Measurements from ENCODE around the gene SLC2A13. TPM values are rescaled to one million over a fixed set of nuclear protein-coding genes. Genes with fewer than 3 reads are reported as not detected.

SLC2A13 gene
- total and polyA plus RNA-seq, 4 donors = 1.9 to 20.2 (median 6.9) TPM

- TF ChIP-seq CTCF (IDR thresholded peaks at IDR 0.05; ENCODE audit: low read depth, low read length, missing input control) = no peak
- no peak for TF ChIP-seq FOXA2 (IDR thresholded peaks at IDR 0.05)
- no peak for TF ChIP-seq YY1 (IDR thresholded peaks at IDR 0.05)
Measured at GRCh38 chr12:40058721-40059190, 47.1 kb downstream of the SLC2A13 start (continued).

DNA sequence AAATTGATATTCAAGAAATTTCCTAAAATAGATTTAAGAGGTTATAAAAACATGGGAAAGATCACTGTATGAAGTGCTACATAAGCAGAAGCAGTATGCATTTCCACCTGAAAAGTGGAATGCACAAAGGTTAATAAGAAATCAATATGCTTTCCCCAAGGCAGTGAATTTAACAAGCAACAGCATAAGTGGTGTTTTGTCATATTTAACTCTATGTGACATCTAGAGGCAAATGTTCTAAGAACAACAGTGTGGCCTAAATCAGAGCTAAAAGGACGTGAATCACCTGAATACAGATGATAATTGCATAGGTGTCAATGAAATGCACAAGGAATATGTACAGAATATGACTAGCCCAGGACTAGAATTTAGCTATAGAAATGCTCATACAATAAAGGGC lies 49.5 kb downstream of the SLC2A13 start:
- Histone ChIP-seq H3K4me3 (ENCODE audit: low read depth in 1 of 3, low read length in 3 of 3) (no peak overlapping the region), H3K4me1 (ENCODE audit: control insufficient read depth in 4 of 4, insufficient read depth in 4 of 4, low read length in 3 of 4) (peaks cover 0 to 2% (median 0%) of the 10 kb centered on the region in 4 donors), H3K9ac (ENCODE audit: low read depth in 1 of 2, low read length in 2 of 2) (no peak overlapping the region), H3K27ac (ENCODE audit: low read depth in 1 of 2, low read length in 2 of 2) (no peak overlapping the region), H3K9me3 (ENCODE audit: control insufficient read depth in 4 of 4, low read length in 3 of 4) (no peaks in the 10 kb centered on the region), H3K36me3 (ENCODE audit: control insufficient read depth in 4 of 4, insufficient read depth in 3 of 4, low read depth in 1 of 4, low read length in 3 of 4) (no peaks in the 10 kb centered on the region), H3K27me3 (ENCODE audit: control insufficient read depth in 4 of 4, insufficient read depth in 4 of 4, low read length in 3 of 4) (no peaks in the 10 kb centered on the region)
- no peak for DNase-seq (ENCODE audit: low spot score)
- TF ChIP-seq HNF4G (IDR thresholded peaks at IDR 0.05) = no peak
- no peak for TF ChIP-seq EGR1 (IDR thresholded peaks at IDR 0.05; ENCODE audit: low read depth in 2 of 2)
- TF ChIP-seq, protein P1, sequence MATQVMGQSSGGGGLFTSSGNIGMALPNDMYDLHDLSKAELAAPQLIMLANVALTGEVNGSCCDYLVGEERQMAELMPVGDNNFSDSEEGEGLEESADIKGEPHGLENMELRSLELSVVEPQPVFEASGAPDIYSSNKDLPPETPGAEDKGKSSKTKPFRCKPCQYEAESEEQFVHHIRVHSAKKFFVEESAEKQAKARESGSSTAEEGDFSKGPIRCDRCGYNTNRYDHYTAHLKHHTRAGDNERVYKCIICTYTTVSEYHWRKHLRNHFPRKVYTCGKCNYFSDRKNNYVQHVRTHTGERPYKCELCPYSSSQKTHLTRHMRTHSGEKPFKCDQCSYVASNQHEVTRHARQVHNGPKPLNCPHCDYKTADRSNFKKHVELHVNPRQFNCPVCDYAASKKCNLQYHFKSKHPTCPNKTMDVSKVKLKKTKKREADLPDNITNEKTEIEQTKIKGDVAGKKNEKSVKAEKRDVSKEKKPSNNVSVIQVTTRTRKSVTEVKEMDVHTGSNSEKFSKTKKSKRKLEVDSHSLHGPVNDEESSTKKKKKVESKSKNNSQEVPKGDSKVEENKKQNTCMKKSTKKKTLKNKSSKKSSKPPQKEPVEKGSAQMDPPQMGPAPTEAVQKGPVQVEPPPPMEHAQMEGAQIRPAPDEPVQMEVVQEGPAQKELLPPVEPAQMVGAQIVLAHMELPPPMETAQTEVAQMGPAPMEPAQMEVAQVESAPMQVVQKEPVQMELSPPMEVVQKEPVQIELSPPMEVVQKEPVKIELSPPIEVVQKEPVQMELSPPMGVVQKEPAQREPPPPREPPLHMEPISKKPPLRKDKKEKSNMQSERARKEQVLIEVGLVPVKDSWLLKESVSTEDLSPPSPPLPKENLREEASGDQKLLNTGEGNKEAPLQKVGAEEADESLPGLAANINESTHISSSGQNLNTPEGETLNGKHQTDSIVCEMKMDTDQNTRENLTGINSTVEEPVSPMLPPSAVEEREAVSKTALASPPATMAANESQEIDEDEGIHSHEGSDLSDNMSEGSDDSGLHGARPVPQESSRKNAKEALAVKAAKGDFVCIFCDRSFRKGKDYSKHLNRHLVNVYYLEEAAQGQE (IDR thresholded peaks at IDR 0.05) = no peak
- TF ChIP-seq, protein P2, sequence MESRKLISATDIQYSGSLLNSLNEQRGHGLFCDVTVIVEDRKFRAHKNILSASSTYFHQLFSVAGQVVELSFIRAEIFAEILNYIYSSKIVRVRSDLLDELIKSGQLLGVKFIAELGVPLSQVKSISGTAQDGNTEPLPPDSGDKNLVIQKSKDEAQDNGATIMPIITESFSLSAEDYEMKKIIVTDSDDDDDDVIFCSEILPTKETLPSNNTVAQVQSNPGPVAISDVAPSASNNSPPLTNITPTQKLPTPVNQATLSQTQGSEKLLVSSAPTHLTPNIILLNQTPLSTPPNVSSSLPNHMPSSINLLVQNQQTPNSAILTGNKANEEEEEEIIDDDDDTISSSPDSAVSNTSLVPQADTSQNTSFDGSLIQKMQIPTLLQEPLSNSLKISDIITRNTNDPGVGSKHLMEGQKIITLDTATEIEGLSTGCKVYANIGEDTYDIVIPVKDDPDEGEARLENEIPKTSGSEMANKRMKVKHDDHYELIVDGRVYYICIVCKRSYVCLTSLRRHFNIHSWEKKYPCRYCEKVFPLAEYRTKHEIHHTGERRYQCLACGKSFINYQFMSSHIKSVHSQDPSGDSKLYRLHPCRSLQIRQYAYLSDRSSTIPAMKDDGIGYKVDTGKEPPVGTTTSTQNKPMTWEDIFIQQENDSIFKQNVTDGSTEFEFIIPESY (IDR thresholded peaks at IDR 0.05) = no peak
- TF ChIP-seq TAF1 (conservative IDR thresholded peaks at IDR 0.05) = no peak
- WGBS = 93% methylated on average over 1 of the region's 1 CpG

GRCh38 chr12:40055776-40056175 lies 50.1 kb downstream of the SLC2A13 start:
- Histone ChIP-seq H3K27ac (ENCODE audit: low read depth in 1 of 2, low read length in 2 of 2) (no peak overlapping the region), H3K9ac (ENCODE audit: low read depth in 1 of 2, low read length in 2 of 2) (no peak overlapping the region), H3K4me1 (ENCODE audit: control insufficient read depth in 4 of 4, insufficient read depth in 4 of 4, low read length in 3 of 4) (peaks cover 0 to 2% (median 0%) of the 10 kb centered on the region in 4 donors), H3K36me3 (ENCODE audit: control insufficient read depth in 4 of 4, insufficient read depth in 3 of 4, low read depth in 1 of 4, low read length in 3 of 4) (no peaks in the 10 kb centered on the region), H3K4me3 (ENCODE audit: low read depth in 1 of 3, low read length in 3 of 3) (no peak overlapping the region), H3K9me3 (ENCODE audit: control insufficient read depth in 4 of 4, low read length in 3 of 4) (no peaks in the 10 kb centered on the region), H3K27me3 (ENCODE audit: control insufficient read depth in 4 of 4, insufficient read depth in 4 of 4, low read length in 3 of 4) (no peaks in the 10 kb centered on the region)
- no peak for DNase-seq (ENCODE audit: low spot score)
- TF ChIP-seq JUND (IDR thresholded peaks at IDR 0.05) = no peak
- no peak for TF ChIP-seq NR2F2 (IDR thresholded peaks at IDR 0.05)
- no peak for TF ChIP-seq EGR1 (IDR thresholded peaks at IDR 0.05; ENCODE audit: low read depth in 2 of 2)
- no peak for TF ChIP-seq SP1 (IDR thresholded peaks at IDR 0.05)
- TF ChIP-seq GABPA (IDR thresholded peaks at IDR 0.05 in 1 of 2, conservative IDR thresholded peaks at IDR 0.05 in 1 of 2) = no peak
- TF ChIP-seq, protein P3, sequence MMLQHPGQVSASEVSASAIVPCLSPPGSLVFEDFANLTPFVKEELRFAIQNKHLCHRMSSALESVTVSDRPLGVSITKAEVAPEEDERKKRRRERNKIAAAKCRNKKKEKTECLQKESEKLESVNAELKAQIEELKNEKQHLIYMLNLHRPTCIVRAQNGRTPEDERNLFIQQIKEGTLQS (IDR thresholded peaks at IDR 0.05) = no peak
- TF ChIP-seq FOXA2 (IDR thresholded peaks at IDR 0.05) = no peak
- no peak for TF ChIP-seq YY1 (IDR thresholded peaks at IDR 0.05)
- no peak for TF ChIP-seq FOXA1 (IDR thresholded peaks at IDR 0.05)
- no peak for TF ChIP-seq CTCF (IDR thresholded peaks at IDR 0.05; ENCODE audit: low read depth, low read length, missing input control)
